HCT116 (cell line): ENCODE data around the gene PRR29.

Experiments
- CBX3 ChIP-seq: IDR thresholded peaks from 2 replicates; pipeline ENCODE4 v1.6.1; 2012; ENCODE audit warnings: low read depth
- EZH2 ChIP-seq: fragments of 200-600 bp; sonication (generic); IDR thresholded peaks from 2 replicates; pipeline ENCODE4 v1.6.1; 2017; ENCODE audit warnings: antibody characterized with exemption, mixed run types
- JUND ChIP-seq: IDR thresholded peaks from 2 replicates; pipeline ENCODE4 v1.6.1; 2012
- POLR2A ChIP-seq: IDR thresholded peaks from 2 replicates; pipeline ENCODE4 v1.7.0; 2011; ENCODE audit warnings: borderline replicate concordance; ENCODE audit not compliant: insufficient read depth, insufficient read length; ENCODE audit errors: extremely low read depth
- POLR2AphosphoS5 ChIP-seq: IDR thresholded peaks from 2 replicates; pipeline ENCODE4 v1.6.1; 2011; ENCODE audit warnings: mild to moderate bottlenecking, low read depth, low read length, moderate library complexity
- RAD21 ChIP-seq: IDR thresholded peaks from 2 replicates; pipeline ENCODE4 v1.6.1; 2012; ENCODE audit warnings: low read depth, mild to moderate bottlenecking
- YY1 ChIP-seq: IDR thresholded peaks from 2 replicates; pipeline ENCODE4 v1.6.1; 2011; ENCODE audit warnings: low read length, low read depth, moderate library complexity, mild to moderate bottlenecking; ENCODE audit not compliant: insufficient replicate concordance; ENCODE audit errors: extremely low read depth
- TF ChIP-seq, protein P1 (sequence below): IDR thresholded peaks from 2 replicates; pipeline ENCODE4 v1.6.1; 2012
- TF ChIP-seq, protein P2 (sequence below), 3 experiments: fragments of 200-600 bp in 1 of 3; sonication (generic) in 1 of 3; IDR thresholded peaks in 2 of 3; conservative IDR thresholded peaks in 1 of 3; 2 replicates each; pipeline ENCODE4 v1.5.1; 2012 to 2017; ENCODE audit warnings: low read depth in 2 of 3, low read length in 2 of 3, antibody characterized with exemption in 1 of 3, borderline replicate concordance in 1 of 3, control low read depth in 1 of 3, mild to moderate bottlenecking in 1 of 3, mixed read lengths in 1 of 3, mixed run types in 1 of 3, moderate library complexity in 1 of 3; ENCODE audit not compliant: insufficient read depth in 1 of 3

DNA sequence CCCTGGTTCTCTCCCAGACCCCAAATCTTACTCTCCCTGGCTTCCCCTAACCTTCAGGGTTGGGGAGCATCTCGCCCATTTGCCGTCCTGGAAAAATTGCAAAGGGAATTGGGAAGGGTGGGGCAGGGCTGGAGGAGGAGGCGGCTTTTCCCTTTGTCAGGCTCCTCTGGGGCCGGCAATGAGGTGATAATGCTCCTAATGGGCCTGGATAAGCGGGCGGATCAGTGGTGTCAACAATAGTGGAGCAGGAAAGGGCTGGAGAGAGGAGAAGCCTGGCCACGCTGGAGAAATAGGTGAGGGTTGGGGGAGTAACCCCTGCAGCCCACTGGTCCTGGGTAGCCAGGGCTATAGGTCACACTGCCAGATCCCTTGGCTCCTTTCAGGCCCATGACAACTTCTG is 37.7 kb upstream of the PRR29 start:
- TF ChIP-seq POLR2AphosphoS5 (no peak), POLR2A (no peak), CBX3 (no peak), EZH2 (no peak), YY1 (no peak), JUND (no peak), RAD21 (no peak)
- TF ChIP-seq, protein P1, sequence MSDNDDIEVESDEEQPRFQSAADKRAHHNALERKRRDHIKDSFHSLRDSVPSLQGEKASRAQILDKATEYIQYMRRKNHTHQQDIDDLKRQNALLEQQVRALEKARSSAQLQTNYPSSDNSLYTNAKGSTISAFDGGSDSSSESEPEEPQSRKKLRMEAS, result no peak
- TF ChIP-seq, protein P2, sequence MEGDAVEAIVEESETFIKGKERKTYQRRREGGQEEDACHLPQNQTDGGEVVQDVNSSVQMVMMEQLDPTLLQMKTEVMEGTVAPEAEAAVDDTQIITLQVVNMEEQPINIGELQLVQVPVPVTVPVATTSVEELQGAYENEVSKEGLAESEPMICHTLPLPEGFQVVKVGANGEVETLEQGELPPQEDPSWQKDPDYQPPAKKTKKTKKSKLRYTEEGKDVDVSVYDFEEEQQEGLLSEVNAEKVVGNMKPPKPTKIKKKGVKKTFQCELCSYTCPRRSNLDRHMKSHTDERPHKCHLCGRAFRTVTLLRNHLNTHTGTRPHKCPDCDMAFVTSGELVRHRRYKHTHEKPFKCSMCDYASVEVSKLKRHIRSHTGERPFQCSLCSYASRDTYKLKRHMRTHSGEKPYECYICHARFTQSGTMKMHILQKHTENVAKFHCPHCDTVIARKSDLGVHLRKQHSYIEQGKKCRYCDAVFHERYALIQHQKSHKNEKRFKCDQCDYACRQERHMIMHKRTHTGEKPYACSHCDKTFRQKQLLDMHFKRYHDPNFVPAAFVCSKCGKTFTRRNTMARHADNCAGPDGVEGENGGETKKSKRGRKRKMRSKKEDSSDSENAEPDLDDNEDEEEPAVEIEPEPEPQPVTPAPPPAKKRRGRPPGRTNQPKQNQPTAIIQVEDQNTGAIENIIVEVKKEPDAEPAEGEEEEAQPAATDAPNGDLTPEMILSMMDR (IDR thresholded peaks at IDR 0.05 in 2 of 3, conservative IDR thresholded peaks at IDR 0.05 in 1 of 3; ENCODE audit: borderline replicate concordance in 1 of 3, insufficient read depth in 1 of 3, low read depth in 2 of 3, low read length in 2 of 3), result no peak
